Activated B cell treated with CpG ODN at 0.5 μM for 24 hours (primary cell): ENCODE measurements around the gene PTPRCAP. TPM values are rescaled to one million over a fixed set of nuclear protein-coding genes. Genes with fewer than 3 reads are reported as not detected.

Experiments used
- ATAC-seq: fragments of 200-7000 bp; cut with Tn5 transposase; one replicate; pipeline ENCODE4 v1.10.0; 2021; ENCODE audit warnings: low read depth, mild to moderate bottlenecking, moderate library complexity
- CTCF ChIA-PET: fragments of 350-600 bp; sonication (Branson Sonifier 250); formaldehyde crosslinking; loops from one replicate; lab custom pipeline; 2021; ENCODE audit warnings: antibody characterized with exemption; lab: Charles Lee
- POLR2A ChIA-PET: fragments of 350-600 bp; sonication (Branson Sonifier 250); formaldehyde crosslinking; loops from one replicate; lab custom pipeline; 2021; ENCODE audit warnings: antibody characterized with exemption; lab: Charles Lee
- DNase-seq: peaks from one replicate; pipeline ENCODE4 v3.0.0; 2022
- H3K27ac Mint-ChIP-seq: one replicate; pipeline ENCODE4 v1.8.0; 2020; ENCODE audit warnings: mixed read lengths
- H3K27me3 Mint-ChIP-seq: one replicate; pipeline ENCODE4 v1.8.0; 2021; ENCODE audit warnings: mixed read lengths
- H3K36me3 Mint-ChIP-seq: one replicate; pipeline ENCODE4 v1.8.0; 2021; ENCODE audit warnings: low read depth, mixed read lengths
- H3K4me1 Mint-ChIP-seq: one replicate; pipeline ENCODE4 v1.8.0; 2021; ENCODE audit warnings: mixed read lengths
- H3K4me3 Mint-ChIP-seq: one replicate; pipeline ENCODE4 v1.8.0; 2020; ENCODE audit warnings: mild to moderate bottlenecking, mixed read lengths
- H3K9me3 Mint-ChIP-seq: one replicate; pipeline ENCODE4 v1.8.0; 2020; ENCODE audit warnings: mixed read lengths
- CTCF ChIP-seq: fragments of 200-600 bp; IDR thresholded peaks from one replicate; pipeline ENCODE4 v1.8.0; 2022; ENCODE audit warnings: antibody characterized with exemption, mild to moderate bottlenecking
- intact Hi-C: fragments of 100-400 bp; cut with micrococcal nuclease; formaldehyde crosslinking; loops from one replicate; pipeline ENCODE4 v1.15.1; 2024
- total RNA-seq: library from RNA; stranded (reverse); gene quantifications from 2 replicates; pipeline ENCODE4 v1.2.3, GENCODE V29; 2022

The PTPRCAP gene
- total RNA-seq, 1 donor from 2014 or later = 328 TPM

DNA sequence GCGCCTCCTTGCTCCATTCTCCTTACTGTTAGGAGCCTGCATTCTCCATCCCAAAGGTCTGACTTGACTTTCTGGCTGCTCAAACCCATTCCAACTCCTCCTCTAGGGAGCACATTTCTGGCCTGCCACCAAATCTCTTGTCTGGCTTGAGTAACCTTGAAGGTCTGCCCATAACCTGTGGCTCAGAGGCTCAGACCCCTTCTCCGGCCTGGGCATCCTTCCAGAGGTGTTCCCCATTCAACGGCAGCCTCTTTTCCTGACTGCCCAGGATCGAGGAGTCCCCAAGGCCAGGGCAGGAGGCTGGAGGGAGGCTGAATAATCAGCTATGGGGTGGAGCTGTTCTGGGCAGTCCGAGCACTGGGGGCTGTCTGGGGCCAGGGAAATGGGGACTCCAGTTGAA, 43.5 kb downstream of the PTPRCAP start:
- Mint-ChIP-seq H3K36me3 (peaks cover 32% of the 10 kb centered on the region), H3K27me3 (no peaks in the 10 kb centered on the region), H3K4me1 (peaks cover 54% of the 10 kb centered on the region), H3K27ac (no peak overlapping the region), H3K4me3 (peak overlapping the region; percentile 44), H3K9me3 (no peaks in the 10 kb centered on the region)
- TF ChIP-seq CTCF = no peak
- DNase-seq (no peak), ATAC-seq (no peak)
- POLR2A ChIA-PET = interaction anchor here (1.3 to 17.5 kb wide), 4 partner anchors 13 to 40 kb away, joined by 5 to 693 read pairs (median 12); partner anchors contain the start of genes POLD4, PTPRCAP and RPS6KB2
- CTCF ChIA-PET = no interaction called here
- intact Hi-C loops = no loop called here

DNA sequence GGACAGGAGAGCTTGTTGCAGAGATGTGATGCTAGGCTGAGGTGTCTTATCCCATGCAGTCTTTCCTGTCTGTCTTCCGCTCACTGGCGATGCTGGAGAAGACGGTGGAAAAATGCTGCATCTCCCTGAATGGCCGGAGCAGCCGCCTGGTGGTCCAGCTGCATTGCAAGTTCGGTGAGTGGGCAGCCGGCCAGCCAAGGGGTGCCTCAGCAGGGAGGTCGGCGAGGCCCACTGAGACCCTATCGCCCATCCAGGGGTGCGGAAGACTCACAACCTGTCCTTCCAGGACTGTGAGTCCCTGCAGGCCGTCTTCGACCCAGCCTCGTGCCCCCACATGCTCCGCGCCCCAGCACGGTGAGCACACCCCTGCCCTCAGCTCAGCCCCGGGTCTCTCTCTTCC, 44.0 kb downstream of the PTPRCAP start:
- no peak for DNase-seq
- ChIA-PET CTCF (no interaction called here), POLR2A (interaction anchor here (0.5 to 17.5 kb wide), 5 partner anchors 9 to 237 kb away, joined by 5 to 693 read pairs (median 16); partner anchors contain the start of genes AIP, PPP1CA, PTPRCAP and RPS6KB2)
- H3K4me3 Mint-ChIP-seq = peak overlapping the region; percentile 89
- H3K36me3 Mint-ChIP-seq = peaks cover 30% of the 10 kb centered on the region
- intact Hi-C loops = no loop called here
- H3K9me3 Mint-ChIP-seq = no peaks in the 10 kb centered on the region
- no peak overlapping the region for H3K27ac Mint-ChIP-seq
- peaks cover 53% of the 10 kb centered on the region for H3K4me1 Mint-ChIP-seq
- TF ChIP-seq CTCF = no peak
- H3K27me3 Mint-ChIP-seq = no peaks in the 10 kb centered on the region
- ATAC-seq = no peak

- Mint-ChIP-seq H3K27ac (peak overlapping the region; percentile 75), H3K27me3 (no peaks in the 10 kb centered on the region), H3K9me3 (no peaks in the 10 kb centered on the region), H3K4me1 (peaks cover 45% of the 10 kb centered on the region), H3K36me3 (peaks cover 18% of the 10 kb centered on the region), H3K4me3 (peak overlapping the region; percentile 89)
- TF ChIP-seq CTCF = no peak
- intact Hi-C loops = no loop called here
- POLR2A ChIA-PET = interaction anchor here (0.5 to 17.5 kb wide), 32 partner anchors 10 to 365 kb away, joined by 3 to 693 read pairs (median 4); partner anchors contain the start of genes AIP, ANKRD13D, CDK2AP2 and PITPNM1
- DNase-seq (no peak), ATAC-seq (no peak)
- CTCF ChIA-PET = interaction anchor here (0.9 to 4.0 kb wide), 8 partner anchors 9 to 113 kb away, joined by 3 to 22 read pairs (median 4); partner anchors contain the start of genes PITPNM1 and PPP1CA
Measured at GRCh38 chr11:67392183-67392715, 45.2 kb downstream of the PTPRCAP start.

GRCh38 chr11:67391304-67392182, 45.9 kb downstream of the PTPRCAP start, which contains the start of gene RAD9A:
RAD9A (plus strand) TSS chr11:67391986; CDS start chr11:67392045, 59 bp downstream.
- Mint-ChIP-seq H3K27ac (peak within 1 kb of the TSS; percentile 80), H3K36me3 (peaks cover 14% of the 10 kb centered on the region), H3K9me3 (no peaks in the 10 kb centered on the region), H3K4me1 (peaks cover 40% of the 10 kb centered on the region), H3K4me3 (peak within 1 kb of the TSS; percentile 89), H3K27me3 (no peaks in the 10 kb centered on the region)
- DNase-seq (peak; percentile 85), ATAC-seq (peak; percentile 79)
- CTCF ChIA-PET = interaction anchor here (0.9 to 4.0 kb wide), 9 partner anchors 10 to 114 kb away, joined by 3 to 22 read pairs (median 4); partner anchors contain the start of genes PITPNM1 and PPP1CA
- POLR2A ChIA-PET = interaction anchor here (0.5 to 17.5 kb wide), 34 partner anchors 9 to 365 kb away, joined by 3 to 693 read pairs (median 4); partner anchors contain the start of genes AIP, ANKRD13D, CDK2AP2 and CLCF1
- TF ChIP-seq CTCF = no peak
- intact Hi-C loops = loop anchor here (1.0 kb wide), 3 partner anchors 10 to 78 kb away; partner anchors contain the start of genes PPP1CA, RPS6KB2 and TMEM134
